ENCODE results near the gene FAR2.

- no peak for TF ChIP-seq CTCF (conservative IDR thresholded peaks at IDR 0.05)
- no peak for TF ChIP-seq ZFX (IDR thresholded peaks at IDR 0.05)
These were observed 708 bp downstream of the FAR2 start for GRCh38 chr12:29149691-29150281.
